Measurements from ENCODE around the gene TMC5. TPM values are rescaled to one million over a fixed set of nuclear protein-coding genes. Genes with fewer than 3 reads are reported as not detected.

TMC5 gene
- polyA plus RNA-seq, 1 of the 3 experiments (the other 2 are of a cell fraction) = not detected

GRCh38 chr16:19419698-19420075 is 2.0 kb downstream of the TMC5 start:
- Histone ChIP-seq H3K9me3 (no peaks in the 10 kb centered on the region), H4K20me1 (ENCODE audit: insufficient read depth) (no peaks in the 10 kb centered on the region), H3F3A (replicated peaks; ENCODE audit: insufficient read depth) (no peaks in the 10 kb centered on the region), H3K79me2 (ENCODE audit: insufficient read depth) (no peaks in the 10 kb centered on the region), H3K27ac (ENCODE audit: low read depth in 2 of 2, low read length in 1 of 2) (no peak overlapping the region), H3K9ac (no peak overlapping the region), H3K36me3 (replicated peaks in 1 of 2; ENCODE audit: control insufficient read depth in 1 of 2, insufficient read depth in 2 of 2, low read length in 1 of 2) (no peaks in the 10 kb centered on the region), H3K4me3 (ENCODE audit: low read depth in 2 of 2, low read length in 1 of 2) (no peak overlapping the region), H3K4me2 (no peak overlapping the region), H2AFZ (ENCODE audit: low read depth) (no peak overlapping the region), H3K27me3 (ENCODE audit: insufficient read depth) (no peaks in the 10 kb centered on the region), H3K4me1 (ENCODE audit: control insufficient read depth in 1 of 2, insufficient read depth in 2 of 2, low read depth in 1 of 2, low read length in 1 of 2) (no peaks in the 10 kb centered on the region), H3K9me2 (no peaks in the 10 kb centered on the region)
- 66% methylated on average over 6 of the region's 9 CpGs for WGBS (ENCODE audit: low lambda C conversion rate)
- TF ChIP-seq, protein P1, sequence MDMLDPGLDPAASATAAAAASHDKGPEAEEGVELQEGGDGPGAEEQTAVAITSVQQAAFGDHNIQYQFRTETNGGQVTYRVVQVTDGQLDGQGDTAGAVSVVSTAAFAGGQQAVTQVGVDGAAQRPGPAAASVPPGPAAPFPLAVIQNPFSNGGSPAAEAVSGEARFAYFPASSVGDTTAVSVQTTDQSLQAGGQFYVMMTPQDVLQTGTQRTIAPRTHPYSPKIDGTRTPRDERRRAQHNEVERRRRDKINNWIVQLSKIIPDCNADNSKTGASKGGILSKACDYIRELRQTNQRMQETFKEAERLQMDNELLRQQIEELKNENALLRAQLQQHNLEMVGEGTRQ (IDR thresholded peaks at IDR 0.05; ENCODE audit: borderline replicate concordance, low read depth, low read length) = no peak
- no peak for TF ChIP-seq RXRA (IDR thresholded peaks at IDR 0.05; ENCODE audit: borderline replicate concordance, low read depth)
- TF ChIP-seq SMC3 (IDR thresholded peaks at IDR 0.05; ENCODE audit: low read depth, low read length) = no peak
- no peak for TF ChIP-seq FOXM1 (IDR thresholded peaks at IDR 0.05; ENCODE audit: low read depth)
- TF ChIP-seq POLR2AphosphoS5 (IDR thresholded peaks at IDR 0.05; ENCODE audit: low read depth, low read length) = no peak
- no peak for TF ChIP-seq NRF1 (IDR thresholded peaks at IDR 0.05; ENCODE audit: low read depth, low read length)
- no peak for TF ChIP-seq YY1 (IDR thresholded peaks at IDR 0.05; ENCODE audit: low read depth)
- TF ChIP-seq RFX5 (IDR thresholded peaks at IDR 0.05; ENCODE audit: low read length) = no peak
- no peak for TF ChIP-seq FOSL2 (IDR thresholded peaks at IDR 0.05; ENCODE audit: borderline replicate concordance, low read depth)
- no peak for TF ChIP-seq EZH2phosphoT487 (IDR thresholded peaks at IDR 0.05; ENCODE audit: borderline replicate concordance, low read depth)
- no peak for TF ChIP-seq TAF1 (IDR thresholded peaks at IDR 0.05; ENCODE audit: borderline replicate concordance, low read depth, low read length)
- no peak for TF ChIP-seq CTCF (IDR thresholded peaks at IDR 0.05)
- no peak for TF ChIP-seq MXI1 (IDR thresholded peaks at IDR 0.05; ENCODE audit: low read depth, low read length)
- ChIA-PET POLR2A (interaction anchor here (0.6 kb wide), 1 partner anchor 282 kb away, joined by 3 read pairs; no protein-coding TSS in a partner anchor), CTCF (interaction anchor here (0.6 kb wide), 1 partner anchor 19 kb away, joined by 3 read pairs; no protein-coding TSS in a partner anchor)
- no peak for DNase-seq

- Histone ChIP-seq H3K9me2 (no peaks in the 10 kb centered on the region), H3K9ac (no peak overlapping the region), H3K36me3 (replicated peaks in 1 of 2; ENCODE audit: control insufficient read depth in 1 of 2, insufficient read depth in 2 of 2, low read length in 1 of 2) (no peaks in the 10 kb centered on the region), H3F3A (replicated peaks; ENCODE audit: insufficient read depth) (no peaks in the 10 kb centered on the region), H3K4me1 (ENCODE audit: control insufficient read depth in 1 of 2, insufficient read depth in 2 of 2, low read depth in 1 of 2, low read length in 1 of 2) (no peaks in the 10 kb centered on the region), H3K4me2 (no peak overlapping the region), H4K20me1 (ENCODE audit: insufficient read depth) (no peaks in the 10 kb centered on the region), H3K4me3 (ENCODE audit: low read depth in 2 of 2, low read length in 1 of 2) (no peak overlapping the region), H2AFZ (ENCODE audit: low read depth) (no peak overlapping the region), H3K79me2 (ENCODE audit: insufficient read depth) (no peaks in the 10 kb centered on the region), H3K27me3 (ENCODE audit: insufficient read depth) (no peaks in the 10 kb centered on the region), H3K27ac (ENCODE audit: low read depth in 2 of 2, low read length in 1 of 2) (no peak overlapping the region), H3K9me3 (no peaks in the 10 kb centered on the region)
- CTCF ChIA-PET = interaction anchor here (1.1 to 1.4 kb wide), 2 partner anchors 35 to 82 kb away, joined by 3 to 11 read pairs; no protein-coding TSS in a partner anchor
- no peak for DNase-seq
- WGBS (ENCODE audit: low lambda C conversion rate) = 64% methylated on average over 8 of the region's 8 CpGs
- TF ChIP-seq, protein P2, sequence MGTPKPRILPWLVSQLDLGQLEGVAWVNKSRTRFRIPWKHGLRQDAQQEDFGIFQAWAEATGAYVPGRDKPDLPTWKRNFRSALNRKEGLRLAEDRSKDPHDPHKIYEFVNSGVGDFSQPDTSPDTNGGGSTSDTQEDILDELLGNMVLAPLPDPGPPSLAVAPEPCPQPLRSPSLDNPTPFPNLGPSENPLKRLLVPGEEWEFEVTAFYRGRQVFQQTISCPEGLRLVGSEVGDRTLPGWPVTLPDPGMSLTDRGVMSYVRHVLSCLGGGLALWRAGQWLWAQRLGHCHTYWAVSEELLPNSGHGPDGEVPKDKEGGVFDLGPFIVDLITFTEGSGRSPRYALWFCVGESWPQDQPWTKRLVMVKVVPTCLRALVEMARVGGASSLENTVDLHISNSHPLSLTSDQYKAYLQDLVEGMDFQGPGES (IDR thresholded peaks at IDR 0.05; ENCODE audit: low read depth, low read length) = no peak
- no peak for TF ChIP-seq GABPA (IDR thresholded peaks at IDR 0.05; ENCODE audit: low read depth)
- no peak for TF ChIP-seq FOXJ3 (CRISPR knock-in tag; IDR thresholded peaks at IDR 0.05)
- TF ChIP-seq NFIC (IDR thresholded peaks at IDR 0.05; ENCODE audit: borderline replicate concordance) = no peak
- no peak for TF ChIP-seq CHD2 (IDR thresholded peaks at IDR 0.05; ENCODE audit: low read length, partially characterized antibody)
- TF ChIP-seq REST (IDR thresholded peaks at IDR 0.05; ENCODE audit: low read depth, low read length) = no peak
- no peak for TF ChIP-seq ELF1 (IDR thresholded peaks at IDR 0.05)
- TF ChIP-seq POLR2AphosphoS5 (IDR thresholded peaks at IDR 0.05; ENCODE audit: low read depth, low read length) = no peak
- TF ChIP-seq TCF12 (IDR thresholded peaks at IDR 0.05) = no peak
- TF ChIP-seq TEAD4 (IDR thresholded peaks at IDR 0.05; ENCODE audit: borderline replicate concordance, insufficient read depth) = no peak
- POLR2A ChIA-PET = no interaction called here
These were observed 6.8 kb downstream of the TMC5 start for GRCh38 chr16:19424478-19424877.

All from SK-N-SH (cell line).